Fibroblast of peridontal ligament (primary cell): Measurements from ENCODE around the gene CNTD1.
A peak's percentile ranks its signal among the peaks of the same experiment; 100 is the strongest.

Source experiments
- DNase-seq: peaks from one replicate; pipeline ENCODE4 v3.0.0-alpha.2; 2010; ENCODE audit errors: extremely low read depth

The CNTD1 gene

GRCh38 chr17:42803074-42803883 is 4.6 kb downstream of the CNTD1 start:
- DNase-seq, result no peak

GRCh38 chr17:42804918-42805367 is 6.3 kb downstream of the CNTD1 start:
- DNase-seq, result no peak

- DNase-seq, result no peak
Measured at GRCh38 chr17:42806249-42806648, 7.6 kb downstream of the CNTD1 start.

GRCh38 chr17:42809250-42809649 is 10.6 kb downstream of the CNTD1 start:
- DNase-seq, result peak; percentile 78

GRCh38 chr17:42814633-42815399 is 16.2 kb downstream of the CNTD1 start:
- peak; percentile 44 for DNase-seq

GRCh38 chr17:42817866-42818265 is 19.2 kb downstream of the CNTD1 start:
- no peak for DNase-seq

GRCh38 chr17:42818379-42818778 is 19.7 kb downstream of the CNTD1 start:
- DNase-seq, result no peak

GRCh38 chr17:42819939-42820535 is 21.4 kb downstream of the CNTD1 start:
- peak; percentile 48 for DNase-seq

- DNase-seq, result no peak
Measured at GRCh38 chr17:42821176-42821575, 22.5 kb downstream of the CNTD1 start.

- DNase-seq, result no peak
Measured at GRCh38 chr17:42827472-42827871, 28.8 kb downstream of the CNTD1 start.

- DNase-seq, result no peak
Measured at GRCh38 chr17:42830971-42831370, 32.3 kb downstream of the CNTD1 start.

- DNase-seq, result no peak
Measured at GRCh38 chr17:42832213-42832933, 33.7 kb downstream of the CNTD1 start.

- DNase-seq, result peak; percentile 83
Measured at GRCh38 chr17:42832934-42833766, 34.5 kb downstream of the CNTD1 start, which contains the start of gene PSME3. Gene PSME3, plus strand, starts transcription at chr17:42833397. Its CDS starts 235 bp downstream, at chr17:42833632.

- no peak for DNase-seq
Measured at GRCh38 chr17:42833767-42834422, 35.2 kb downstream of the CNTD1 start.

- no peak for DNase-seq
Measured at GRCh38 chr17:42835732-42836131, 37.1 kb downstream of the CNTD1 start.

- peak; percentile 68 for DNase-seq
Measured at GRCh38 chr17:42841975-42842685, 43.5 kb downstream of the CNTD1 start.

- peak; percentile 86 for DNase-seq
Measured at GRCh38 chr17:42843358-42843934, 44.8 kb downstream of the CNTD1 start.

GRCh38 chr17:42844271-42844670 is 45.6 kb downstream of the CNTD1 start, which contains the start of gene AOC2:
Gene AOC2, plus strand, starts transcription at chr17:42844580. Its CDS starts 47 bp downstream, at chr17:42844627.
- peak; percentile 49 for DNase-seq
